ENCODE results near the gene BMPER.

The BMPER gene

GRCh38 chr7:33892945-33893344 lies 12.4 kb upstream of the BMPER start:
- DNase-seq, result no peak

GRCh38 chr7:33893377-33893776 lies 12.0 kb upstream of the BMPER start:
- DNase-seq, result no peak

GRCh38 chr7:33895025-33895804 lies 10.1 kb upstream of the BMPER start:
- peak; percentile 58 for DNase-seq

- no peak for DNase-seq
Measured at GRCh38 chr7:33900501-33900900, 4.8 kb upstream of the BMPER start.

- no peak for DNase-seq
Measured at GRCh38 chr7:33901199-33901598, 4.1 kb upstream of the BMPER start.

- DNase-seq, result no peak
Measured at GRCh38 chr7:33901847-33902246, 3.5 kb upstream of the BMPER start.

GRCh38 chr7:33902746-33903145 lies 2.6 kb upstream of the BMPER start:
- DNase-seq, result no peak

GRCh38 chr7:33903791-33904680 lies 1.3 kb upstream of the BMPER start:
- no peak for DNase-seq

- DNase-seq, result no peak
Measured at GRCh38 chr7:33904681-33905388, 504 bp upstream of the BMPER start.

GRCh38 chr7:33906697-33907096 lies 1.4 kb downstream of the BMPER start:
- DNase-seq, result no peak

GRCh38 chr7:33907625-33908024 lies 2.3 kb downstream of the BMPER start:
- no peak for DNase-seq

GRCh38 chr7:33909318-33909717 lies 4.0 kb downstream of the BMPER start:
- DNase-seq, result no peak

GRCh38 chr7:33909755-33910154 lies 4.4 kb downstream of the BMPER start:
- no peak for DNase-seq

- no peak for DNase-seq
Measured at GRCh38 chr7:33910756-33911155, 5.4 kb downstream of the BMPER start.

- no peak for DNase-seq
Measured at GRCh38 chr7:33916357-33917081, 11.2 kb downstream of the BMPER start.

- no peak for DNase-seq
Measured at GRCh38 chr7:33917661-33918060, 12.3 kb downstream of the BMPER start.

- DNase-seq, result no peak
Measured at GRCh38 chr7:33918438-33919143, 13.3 kb downstream of the BMPER start.

- no peak for DNase-seq
Measured at GRCh38 chr7:33919449-33919848, 14.1 kb downstream of the BMPER start.

GRCh38 chr7:33921216-33921938 lies 16.0 kb downstream of the BMPER start:
- DNase-seq, result no peak

GRCh38 chr7:33922820-33923219 lies 17.5 kb downstream of the BMPER start:
- no peak for DNase-seq

Data from activated gamma-delta T cell treated with Interleukin-2 at 50 U/mL for 16 hours (primary cell).